ENCODE measurements around the gene ARID2.

ARID2 gene

DNA sequence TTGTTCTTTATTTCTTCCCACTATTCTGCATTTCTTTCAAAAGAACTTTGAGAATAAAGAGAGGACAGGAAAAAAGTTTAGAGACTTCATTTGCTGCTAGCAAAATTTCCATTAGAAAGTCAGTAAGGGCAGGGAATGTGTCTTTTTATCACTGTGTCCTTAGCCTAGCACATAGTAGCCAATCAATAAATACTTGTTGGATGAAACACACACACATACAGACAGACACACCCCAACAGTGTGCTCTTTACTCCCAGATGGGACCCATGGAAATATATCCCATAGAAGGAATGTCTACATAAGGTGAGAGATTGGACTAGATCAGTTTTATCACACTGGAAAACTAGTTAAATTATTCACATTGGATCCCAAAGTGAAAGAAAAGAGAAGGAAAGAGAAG lies 21.1 kb upstream of the ARID2 start:
- peaks cover 7% of the 10 kb centered on the region for H3K4me1 Mint-ChIP-seq (ENCODE audit: low read depth)
- H3K27me3 Mint-ChIP-seq, result no peaks in the 10 kb centered on the region
- H3K36me3 Mint-ChIP-seq (ENCODE audit: low read depth), result peaks cover 11% of the 10 kb centered on the region
- no peaks in the 10 kb centered on the region for H3K9me3 Mint-ChIP-seq
- H3K27ac Mint-ChIP-seq, result no peak overlapping the region
- no peak overlapping the region for H3K4me3 Mint-ChIP-seq

- Mint-ChIP-seq H3K27ac (no peak overlapping the region), H3K27me3 (no peaks in the 10 kb centered on the region), H3K4me1 (ENCODE audit: low read depth) (peaks cover 11% of the 10 kb centered on the region), H3K36me3 (ENCODE audit: low read depth) (peaks cover 11% of the 10 kb centered on the region), H3K9me3 (no peaks in the 10 kb centered on the region), H3K4me3 (no peak overlapping the region)
Observed at GRCh38 chr12:45708901-45709300, 20.6 kb upstream of the ARID2 start.

- H3K27ac Mint-ChIP-seq, result no peak overlapping the region
Observed at GRCh38 chr12:45712319-45712718, 17.2 kb upstream of the ARID2 start.

GRCh38 chr12:45713078-45713477 lies 16.4 kb upstream of the ARID2 start:
- H3K4me1 Mint-ChIP-seq (ENCODE audit: low read depth), result peaks cover 16% of the 10 kb centered on the region
- H3K27me3 Mint-ChIP-seq, result no peaks in the 10 kb centered on the region
- no peaks in the 10 kb centered on the region for H3K9me3 Mint-ChIP-seq
- peaks cover 4% of the 10 kb centered on the region for H3K36me3 Mint-ChIP-seq (ENCODE audit: low read depth)
- no peak overlapping the region for H3K27ac Mint-ChIP-seq
- no peak overlapping the region for H3K4me3 Mint-ChIP-seq

More at GRCh38 chr12:45712319-45712718, 17.2 kb upstream of the ARID2 start:
- Mint-ChIP-seq H3K27me3 (no peaks in the 10 kb centered on the region), H3K4me3 (no peak overlapping the region), H3K4me1 (ENCODE audit: low read depth) (peaks cover 16% of the 10 kb centered on the region), H3K36me3 (ENCODE audit: low read depth) (peaks cover 4% of the 10 kb centered on the region), H3K9me3 (no peaks in the 10 kb centered on the region)

GRCh38 chr12:45718306-45718705 lies 11.2 kb upstream of the ARID2 start:
- no peaks in the 10 kb centered on the region for H3K9me3 Mint-ChIP-seq
- H3K27ac Mint-ChIP-seq, result no peak overlapping the region
- no peaks in the 10 kb centered on the region for H3K27me3 Mint-ChIP-seq
- no peak overlapping the region for H3K4me3 Mint-ChIP-seq
- peaks cover 58% of the 10 kb centered on the region for H3K4me1 Mint-ChIP-seq (ENCODE audit: low read depth)
- H3K36me3 Mint-ChIP-seq (ENCODE audit: low read depth), result peaks cover 12% of the 10 kb centered on the region

GRCh38 chr12:45720069-45720468 lies 9.4 kb upstream of the ARID2 start:
- Mint-ChIP-seq H3K9me3 (no peaks in the 10 kb centered on the region), H3K27me3 (no peaks in the 10 kb centered on the region), H3K4me1 (ENCODE audit: low read depth) (peaks cover 60% of the 10 kb centered on the region), H3K27ac (no peak overlapping the region), H3K36me3 (ENCODE audit: low read depth) (peaks cover 13% of the 10 kb centered on the region), H3K4me3 (no peak overlapping the region)

GRCh38 chr12:45721369-45721768 lies 8.1 kb upstream of the ARID2 start:
- Mint-ChIP-seq H3K27me3 (no peaks in the 10 kb centered on the region), H3K36me3 (ENCODE audit: low read depth) (peaks cover 15% of the 10 kb centered on the region), H3K4me1 (ENCODE audit: low read depth) (peaks cover 67% of the 10 kb centered on the region), H3K27ac (peak overlapping the region; percentile 2), H3K9me3 (no peaks in the 10 kb centered on the region), H3K4me3 (no peak overlapping the region)

GRCh38 chr12:45721954-45722353 lies 7.6 kb upstream of the ARID2 start:
- no peak overlapping the region for H3K4me3 Mint-ChIP-seq

GRCh38 chr12:45725631-45726602 lies 3.6 kb upstream of the ARID2 start:
- Mint-ChIP-seq H3K36me3 (ENCODE audit: low read depth) (peaks cover 16% of the 10 kb centered on the region), H3K27me3 (no peaks in the 10 kb centered on the region), H3K4me3 (peak overlapping the region; percentile 100), H3K9me3 (no peaks in the 10 kb centered on the region), H3K27ac (peak overlapping the region; percentile 100), H3K4me1 (ENCODE audit: low read depth) (peaks cover 47% of the 10 kb centered on the region)

More at GRCh38 chr12:45721954-45722353, 7.6 kb upstream of the ARID2 start:
- Mint-ChIP-seq H3K27me3 (no peaks in the 10 kb centered on the region), H3K27ac (peak overlapping the region; percentile 2), H3K9me3 (no peaks in the 10 kb centered on the region), H3K36me3 (ENCODE audit: low read depth) (peaks cover 15% of the 10 kb centered on the region), H3K4me1 (ENCODE audit: low read depth) (peaks cover 67% of the 10 kb centered on the region)

- Mint-ChIP-seq H3K27me3 (no peaks in the 10 kb centered on the region), H3K4me1 (ENCODE audit: low read depth) (peaks cover 43% of the 10 kb centered on the region), H3K36me3 (ENCODE audit: low read depth) (peaks cover 15% of the 10 kb centered on the region), H3K9me3 (no peaks in the 10 kb centered on the region), H3K27ac (peak overlapping the region; percentile 100), H3K4me3 (peak overlapping the region; percentile 100)
Observed at GRCh38 chr12:45726603-45727300, 2.8 kb upstream of the ARID2 start.

GRCh38 chr12:45727301-45727979 lies 2.1 kb upstream of the ARID2 start:
- H3K4me3 Mint-ChIP-seq, result peak overlapping the region; percentile 100
- peaks cover 18% of the 10 kb centered on the region for H3K36me3 Mint-ChIP-seq (ENCODE audit: low read depth)
- peaks cover 43% of the 10 kb centered on the region for H3K4me1 Mint-ChIP-seq (ENCODE audit: low read depth)
- H3K27me3 Mint-ChIP-seq, result no peaks in the 10 kb centered on the region
- peak overlapping the region; percentile 100 for H3K27ac Mint-ChIP-seq
- no peaks in the 10 kb centered on the region for H3K9me3 Mint-ChIP-seq

GRCh38 chr12:45727980-45728629 lies 1.4 kb upstream of the ARID2 start:
- Mint-ChIP-seq H3K27ac (peak overlapping the region; percentile 100), H3K4me3 (peak overlapping the region; percentile 100), H3K27me3 (no peaks in the 10 kb centered on the region), H3K4me1 (ENCODE audit: low read depth) (peaks cover 41% of the 10 kb centered on the region), H3K36me3 (ENCODE audit: low read depth) (peaks cover 15% of the 10 kb centered on the region), H3K9me3 (no peaks in the 10 kb centered on the region)

DNA sequence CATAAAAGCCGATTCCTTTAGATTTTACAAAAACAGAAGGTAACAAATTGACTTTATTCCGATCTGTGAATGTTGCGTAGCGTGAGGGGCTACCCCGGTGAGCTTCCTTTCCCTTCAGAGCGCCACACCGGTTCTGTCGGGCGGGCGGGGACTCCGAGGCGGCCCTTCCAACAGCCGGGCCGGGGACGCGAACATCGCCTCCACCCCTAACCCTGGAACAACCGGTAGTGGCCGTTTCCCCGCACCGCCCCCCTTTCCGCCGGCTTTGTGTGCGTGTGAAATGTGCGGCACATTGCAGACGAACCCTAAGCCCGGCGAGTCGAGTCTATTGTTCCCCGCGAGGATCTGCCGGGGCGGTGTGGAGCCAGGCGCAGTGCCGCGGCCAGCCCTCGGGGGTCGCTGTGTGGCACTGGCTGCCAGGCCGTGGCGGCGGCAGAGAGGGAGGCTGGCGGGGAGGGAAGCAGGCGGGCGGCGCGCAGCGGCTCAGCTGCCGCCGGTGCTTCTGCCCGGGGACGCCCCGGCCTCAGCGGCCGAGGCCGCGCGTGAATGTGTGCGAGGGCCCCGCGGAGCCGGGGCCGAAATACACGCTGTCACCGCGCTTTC lies 775 bp upstream of the ARID2 start:
- Mint-ChIP-seq H3K36me3 (ENCODE audit: low read depth) (peaks cover 15% of the 10 kb centered on the region), H3K4me1 (ENCODE audit: low read depth) (peaks cover 41% of the 10 kb centered on the region), H3K4me3 (peak overlapping the region; percentile 100), H3K27me3 (no peaks in the 10 kb centered on the region), H3K27ac (peak overlapping the region; percentile 100), H3K9me3 (no peaks in the 10 kb centered on the region)

DNA sequence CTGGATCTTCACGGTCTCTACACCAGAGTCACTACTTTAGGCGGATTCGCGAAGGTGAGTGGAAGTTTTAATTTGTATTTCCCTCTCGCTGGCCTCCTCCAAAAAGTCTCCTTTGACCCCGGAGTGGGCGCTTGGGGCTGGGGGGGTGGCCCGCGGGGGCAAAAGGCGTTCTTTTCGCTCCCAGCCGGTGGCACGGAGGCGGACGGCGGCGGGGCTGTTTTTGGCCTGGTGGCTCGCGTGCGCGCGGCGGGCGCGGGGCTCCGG lies 510 bp downstream of the ARID2 start:
- peak overlapping the region; percentile 93 for H3K27ac Mint-ChIP-seq
- peaks cover 46% of the 10 kb centered on the region for H3K4me1 Mint-ChIP-seq (ENCODE audit: low read depth)
- H3K9me3 Mint-ChIP-seq, result no peaks in the 10 kb centered on the region
- H3K36me3 Mint-ChIP-seq (ENCODE audit: low read depth), result peaks cover 21% of the 10 kb centered on the region
- no peaks in the 10 kb centered on the region for H3K27me3 Mint-ChIP-seq
- peak overlapping the region; percentile 100 for H3K4me3 Mint-ChIP-seq
